ENCODE results near the gene ZNF652. TPM values are rescaled to one million over a fixed set of nuclear protein-coding genes. Genes with fewer than 3 reads are reported as not detected.
A peak's percentile ranks its signal among the peaks of the same experiment; 100 is the strongest.

The ZNF652 gene
- total RNA-seq = 4.3 and 5.4 TPM in 2 replicates

- peak within 1 kb of the TSS; percentile 83 for H3K4me3 Mint-ChIP-seq (ENCODE audit: low read depth)
- H3K27ac Mint-ChIP-seq = peak within 1 kb of the TSS; percentile 85
- no peaks in the 10 kb centered on the region for H3K9me3 Mint-ChIP-seq
- H3K36me3 Mint-ChIP-seq (ENCODE audit: low read depth) = no peaks in the 10 kb centered on the region
- H3K4me1 Mint-ChIP-seq (ENCODE audit: low read depth) = peaks cover 47% of the 10 kb centered on the region
- H3K27me3 Mint-ChIP-seq (ENCODE audit: low read depth) = peaks cover 9% of the 10 kb centered on the region
- peak; percentile 93 for DNase-seq (ENCODE audit: low spot score)
- intact Hi-C loops (cut with micrococcal nuclease) = loop anchor here (5.0 kb wide), 1 partner anchor 35 kb away; no protein-coding TSS in a partner anchor
Observed at GRCh38 chr17:49361902-49362722, at the start of gene ZNF652. TSS of gene ZNF652 (minus strand) at chr17:49362250. CDS start at chr17:49317725, 44,525 bp downstream.

- Mint-ChIP-seq H3K9me3 (no peaks in the 10 kb centered on the region), H3K4me3 (ENCODE audit: low read depth) (no peak overlapping the region), H3K27ac (no peak overlapping the region), H3K27me3 (ENCODE audit: low read depth) (no peaks in the 10 kb centered on the region), H3K36me3 (ENCODE audit: low read depth) (peaks cover 84% of the 10 kb centered on the region), H3K4me1 (ENCODE audit: low read depth) (peaks cover 18% of the 10 kb centered on the region)
- intact Hi-C loops (cut with micrococcal nuclease) = loop anchor here (2.0 kb wide), 1 partner anchor 148 kb away; no protein-coding TSS in a partner anchor
- DNase-seq (ENCODE audit: low spot score) = no peak
Observed at GRCh38 chr17:49409066-49409465, 47.0 kb upstream of the ZNF652 start.

GRCh38 chr17:49407981-49408501 lies 46.0 kb upstream of the ZNF652 start:
- peak; percentile 73 for DNase-seq (ENCODE audit: low spot score)
- H3K27ac Mint-ChIP-seq = no peak overlapping the region
- no peaks in the 10 kb centered on the region for H3K9me3 Mint-ChIP-seq
- peaks cover 18% of the 10 kb centered on the region for H3K4me1 Mint-ChIP-seq (ENCODE audit: low read depth)
- no peak overlapping the region for H3K4me3 Mint-ChIP-seq (ENCODE audit: low read depth)
- intact Hi-C loops (cut with micrococcal nuclease) = loop anchor here (2.0 kb wide), 1 partner anchor 149 kb away; no protein-coding TSS in a partner anchor
- no peaks in the 10 kb centered on the region for H3K27me3 Mint-ChIP-seq (ENCODE audit: low read depth)
- peaks cover 93% of the 10 kb centered on the region for H3K36me3 Mint-ChIP-seq (ENCODE audit: low read depth)

- DNase-seq (ENCODE audit: low spot score) = no peak
- H3K27ac Mint-ChIP-seq = no peak overlapping the region
Observed at GRCh38 chr17:49407086-49407485, 45.0 kb upstream of the ZNF652 start.

GRCh38 chr17:49406421-49407061 lies 44.5 kb upstream of the ZNF652 start:
- H3K27me3 Mint-ChIP-seq (ENCODE audit: low read depth) = no peaks in the 10 kb centered on the region
- DNase-seq (ENCODE audit: low spot score) = no peak
- no peak overlapping the region for H3K4me3 Mint-ChIP-seq (ENCODE audit: low read depth)
- no peaks in the 10 kb centered on the region for H3K9me3 Mint-ChIP-seq
- H3K4me1 Mint-ChIP-seq (ENCODE audit: low read depth) = peaks cover 16% of the 10 kb centered on the region
- peaks cover 90% of the 10 kb centered on the region for H3K36me3 Mint-ChIP-seq (ENCODE audit: low read depth)
- intact Hi-C loops (cut with micrococcal nuclease) = no loop called here
- H3K27ac Mint-ChIP-seq = no peak overlapping the region

More at GRCh38 chr17:49407086-49407485, 45.0 kb upstream of the ZNF652 start:
- Mint-ChIP-seq H3K4me3 (ENCODE audit: low read depth) (no peak overlapping the region), H3K27me3 (ENCODE audit: low read depth) (no peaks in the 10 kb centered on the region), H3K36me3 (ENCODE audit: low read depth) (peaks cover 95% of the 10 kb centered on the region), H3K9me3 (no peaks in the 10 kb centered on the region), H3K4me1 (ENCODE audit: low read depth) (peaks cover 18% of the 10 kb centered on the region)
- intact Hi-C loops (cut with micrococcal nuclease) = no loop called here

- Mint-ChIP-seq H3K4me1 (ENCODE audit: low read depth) (peaks cover 16% of the 10 kb centered on the region), H3K9me3 (no peaks in the 10 kb centered on the region), H3K4me3 (ENCODE audit: low read depth) (no peak overlapping the region), H3K27ac (no peak overlapping the region), H3K36me3 (ENCODE audit: low read depth) (peaks cover 75% of the 10 kb centered on the region), H3K27me3 (ENCODE audit: low read depth) (no peaks in the 10 kb centered on the region)
- intact Hi-C loops (cut with micrococcal nuclease) = no loop called here
- no peak for DNase-seq (ENCODE audit: low spot score)
Observed at GRCh38 chr17:49404906-49405305, 42.9 kb upstream of the ZNF652 start.

GRCh38 chr17:49404361-49404760 lies 42.3 kb upstream of the ZNF652 start:
- Mint-ChIP-seq H3K9me3 (no peaks in the 10 kb centered on the region), H3K4me1 (ENCODE audit: low read depth) (peaks cover 16% of the 10 kb centered on the region), H3K27me3 (ENCODE audit: low read depth) (no peaks in the 10 kb centered on the region), H3K36me3 (ENCODE audit: low read depth) (peaks cover 69% of the 10 kb centered on the region), H3K4me3 (ENCODE audit: low read depth) (no peak overlapping the region), H3K27ac (no peak overlapping the region)
- intact Hi-C loops (cut with micrococcal nuclease) = no loop called here
- no peak for DNase-seq (ENCODE audit: low spot score)

GRCh38 chr17:49403514-49404289 lies 41.7 kb upstream of the ZNF652 start:
- H3K9me3 Mint-ChIP-seq = no peaks in the 10 kb centered on the region
- no peak overlapping the region for H3K27ac Mint-ChIP-seq
- intact Hi-C loops (cut with micrococcal nuclease) = no loop called here
- peaks cover 63% of the 10 kb centered on the region for H3K36me3 Mint-ChIP-seq (ENCODE audit: low read depth)
- DNase-seq (ENCODE audit: low spot score) = no peak
- H3K27me3 Mint-ChIP-seq (ENCODE audit: low read depth) = no peaks in the 10 kb centered on the region
- no peak overlapping the region for H3K4me3 Mint-ChIP-seq (ENCODE audit: low read depth)
- peaks cover 16% of the 10 kb centered on the region for H3K4me1 Mint-ChIP-seq (ENCODE audit: low read depth)

- peaks cover 3% of the 10 kb centered on the region for H3K27me3 Mint-ChIP-seq (ENCODE audit: low read depth)
- intact Hi-C loops (cut with micrococcal nuclease) = no loop called here
- H3K9me3 Mint-ChIP-seq = no peaks in the 10 kb centered on the region
- DNase-seq (ENCODE audit: low spot score) = no peak
- no peak overlapping the region for H3K4me3 Mint-ChIP-seq (ENCODE audit: low read depth)
- peaks cover 7% of the 10 kb centered on the region for H3K4me1 Mint-ChIP-seq (ENCODE audit: low read depth)
- H3K27ac Mint-ChIP-seq = no peak overlapping the region
- peaks cover 53% of the 10 kb centered on the region for H3K36me3 Mint-ChIP-seq (ENCODE audit: low read depth)
Observed at GRCh38 chr17:49402706-49403105, 40.7 kb upstream of the ZNF652 start.

- Mint-ChIP-seq H3K27ac (no peak overlapping the region), H3K4me1 (ENCODE audit: low read depth) (peaks cover 8% of the 10 kb centered on the region), H3K9me3 (no peaks in the 10 kb centered on the region), H3K27me3 (ENCODE audit: low read depth) (peaks cover 6% of the 10 kb centered on the region), H3K36me3 (ENCODE audit: low read depth) (peaks cover 47% of the 10 kb centered on the region), H3K4me3 (ENCODE audit: low read depth) (no peak overlapping the region)
- no peak for DNase-seq (ENCODE audit: low spot score)
- intact Hi-C loops (cut with micrococcal nuclease) = no loop called here
Observed at GRCh38 chr17:49401971-49402611, 40.0 kb upstream of the ZNF652 start.

- Mint-ChIP-seq H3K4me1 (ENCODE audit: low read depth) (peaks cover 8% of the 10 kb centered on the region), H3K27ac (no peak overlapping the region), H3K9me3 (no peaks in the 10 kb centered on the region), H3K4me3 (ENCODE audit: low read depth) (no peak overlapping the region), H3K36me3 (ENCODE audit: low read depth) (peaks cover 26% of the 10 kb centered on the region), H3K27me3 (ENCODE audit: low read depth) (peaks cover 10% of the 10 kb centered on the region)
- no peak for DNase-seq (ENCODE audit: low spot score)
- intact Hi-C loops (cut with micrococcal nuclease) = loop anchor here (5.0 kb wide), 1 partner anchor 38 kb away; the partner anchor contains the start of gene ZNF652
Observed at GRCh38 chr17:49399995-49400394, 37.9 kb upstream of the ZNF652 start.

- H3K36me3 Mint-ChIP-seq (ENCODE audit: low read depth) = peaks cover 4% of the 10 kb centered on the region
- H3K4me3 Mint-ChIP-seq (ENCODE audit: low read depth) = no peak overlapping the region
- intact Hi-C loops (cut with micrococcal nuclease) = loop anchor here (5.0 kb wide), 1 partner anchor 35 kb away; the partner anchor contains the start of gene ZNF652
- DNase-seq (ENCODE audit: low spot score) = no peak
- H3K27me3 Mint-ChIP-seq (ENCODE audit: low read depth) = peaks cover 10% of the 10 kb centered on the region
- peaks cover 9% of the 10 kb centered on the region for H3K4me1 Mint-ChIP-seq (ENCODE audit: low read depth)
- H3K9me3 Mint-ChIP-seq = no peaks in the 10 kb centered on the region
- H3K27ac Mint-ChIP-seq = no peak overlapping the region
Observed at GRCh38 chr17:49397586-49397985, 35.5 kb upstream of the ZNF652 start.

All from activated T-helper 2 cell treated with anti-CD3 and anti-CD28 coated beads, Interferon-gamma antibody, Interleukin-2, Interleukin-4, amounts not matched to agents 10 μg/mL and 5 μg/mL and 100 μg/mL, durations not matched to agents 14 hours and 24 hours and 36 hours (primary cell).